ENCODE data around the gene RCOR2. TPM values are rescaled to one million over a fixed set of nuclear protein-coding genes. Genes with fewer than 3 reads are reported as not detected.

The RCOR2 gene
- total RNA-seq, 1 donor from 2014 or later: 0.16 TPM

GRCh38 chr11:63929616-63930015 is 12.7 kb upstream of the RCOR2 start:
- intact Hi-C loops (cut with micrococcal nuclease): no loop called here

- intact Hi-C loops (cut with micrococcal nuclease): no loop called here
Measured at GRCh38 chr11:63923319-63923718, 6.4 kb upstream of the RCOR2 start.

GRCh38 chr11:63922673-63923192 is 5.8 kb upstream of the RCOR2 start:
- intact Hi-C loops (cut with micrococcal nuclease): no loop called here

GRCh38 chr11:63920939-63921417 is 4.0 kb upstream of the RCOR2 start:
- intact Hi-C loops (cut with micrococcal nuclease): no loop called here

GRCh38 chr11:63920126-63920938 is 3.4 kb upstream of the RCOR2 start:
- intact Hi-C loops (cut with micrococcal nuclease): no loop called here

- intact Hi-C loops (cut with micrococcal nuclease): no loop called here
Measured at GRCh38 chr11:63919267-63920125, 2.5 kb upstream of the RCOR2 start.

- intact Hi-C loops (cut with micrococcal nuclease): no loop called here
Measured at GRCh38 chr11:63918507-63919191, 1.7 kb upstream of the RCOR2 start.

GRCh38 chr11:63917692-63918506 is 935 bp upstream of the RCOR2 start:
- intact Hi-C loops (cut with micrococcal nuclease): loop anchor here (2.0 kb wide), 1 partner anchor 21 kb away; the partner anchor contains the start of gene NAA40

- intact Hi-C loops (cut with micrococcal nuclease): loop anchor here (2.0 kb wide), 1 partner anchor 23 kb away; the partner anchor contains the start of gene NAA40
Measured at GRCh38 chr11:63915961-63916836, 765 bp downstream of the RCOR2 start.

- intact Hi-C loops (cut with micrococcal nuclease): no loop called here
Measured at GRCh38 chr11:63914896-63915691, 1.9 kb downstream of the RCOR2 start.

GRCh38 chr11:63913866-63914830 is 2.8 kb downstream of the RCOR2 start:
- intact Hi-C loops (cut with micrococcal nuclease): no loop called here

GRCh38 chr11:63912678-63913077 is 4.3 kb downstream of the RCOR2 start:
- intact Hi-C loops (cut with micrococcal nuclease): no loop called here

- intact Hi-C loops (cut with micrococcal nuclease): no loop called here
Measured at GRCh38 chr11:63911876-63912275, 5.1 kb downstream of the RCOR2 start.

GRCh38 chr11:63911440-63911839 is 5.5 kb downstream of the RCOR2 start:
- intact Hi-C loops (cut with micrococcal nuclease): no loop called here

GRCh38 chr11:63910675-63911074 is 6.3 kb downstream of the RCOR2 start:
- intact Hi-C loops (cut with micrococcal nuclease): no loop called here

- intact Hi-C loops (cut with micrococcal nuclease): no loop called here
Measured at GRCh38 chr11:63909591-63910506, 7.1 kb downstream of the RCOR2 start.
